ENCODE results near the gene ARHGEF26.

Gene ARHGEF26

GRCh38 chr3:154132777-154133375, 11.7 kb downstream of the ARHGEF26 start:
- TF ChIP-seq CTCF (IDR thresholded peaks at IDR 0.05; ENCODE audit: control insufficient read depth, insufficient read depth, low read depth, low read length, missing control alignments): no peak
- DNase-seq (ENCODE audit: low read depth): peak; percentile 14
- no peak overlapping the region for H3K4me3 ChIP-seq (ENCODE audit: control insufficient read depth, low read depth, low read length)

- H3K4me3 ChIP-seq (ENCODE audit: control insufficient read depth, low read depth, low read length): no peak overlapping the region
- no peak for TF ChIP-seq CTCF (IDR thresholded peaks at IDR 0.05; ENCODE audit: control insufficient read depth, insufficient read depth, low read depth, low read length, missing control alignments)
- DNase-seq (ENCODE audit: low read depth): no peak
Measured at GRCh38 chr3:154135511-154136173, 14.5 kb downstream of the ARHGEF26 start.

- no peak overlapping the region for H3K4me3 ChIP-seq (ENCODE audit: control insufficient read depth, low read depth, low read length)
- no peak for TF ChIP-seq CTCF (IDR thresholded peaks at IDR 0.05; ENCODE audit: control insufficient read depth, insufficient read depth, low read depth, low read length, missing control alignments)
- DNase-seq (ENCODE audit: low read depth): no peak
Measured at GRCh38 chr3:154137036-154137435, 15.8 kb downstream of the ARHGEF26 start.

- DNase-seq (ENCODE audit: low read depth): no peak
- H3K4me3 ChIP-seq (ENCODE audit: control insufficient read depth, low read depth, low read length): no peak overlapping the region
- no peak for TF ChIP-seq CTCF (IDR thresholded peaks at IDR 0.05; ENCODE audit: control insufficient read depth, insufficient read depth, low read depth, low read length, missing control alignments)
Measured at GRCh38 chr3:154139996-154140436, 18.8 kb downstream of the ARHGEF26 start.

- TF ChIP-seq CTCF (IDR thresholded peaks at IDR 0.05; ENCODE audit: control insufficient read depth, insufficient read depth, low read depth, low read length, missing control alignments): no peak
- no peak overlapping the region for H3K4me3 ChIP-seq (ENCODE audit: control insufficient read depth, low read depth, low read length)
Measured at GRCh38 chr3:154142608-154143007, 21.4 kb downstream of the ARHGEF26 start.

GRCh38 chr3:154143873-154144272, 22.7 kb downstream of the ARHGEF26 start:
- DNase-seq (ENCODE audit: low read depth): no peak
- H3K4me3 ChIP-seq (ENCODE audit: control insufficient read depth, low read depth, low read length): no peak overlapping the region
- TF ChIP-seq CTCF (IDR thresholded peaks at IDR 0.05; ENCODE audit: control insufficient read depth, insufficient read depth, low read depth, low read length, missing control alignments): no peak

More at GRCh38 chr3:154142608-154143007, 21.4 kb downstream of the ARHGEF26 start:
- no peak for DNase-seq (ENCODE audit: low read depth)

Measured in AG09309 (cell line).